Measurements from ENCODE around the gene ADAMTSL3. TPM values are rescaled to one million over a fixed set of nuclear protein-coding genes. Genes with fewer than 3 reads are reported as not detected.
"Not testable (repeated sequence)": the region's sequence is repeated elsewhere in the genome, so short reads cannot be mapped to it uniquely, and the experiment has no call there.

Gene ADAMTSL3
- total RNA-seq, 2 experiments from 2014 or later = not detected

- CTCF ChIA-PET = interaction anchor here (0.7 to 1.3 kb wide), 3 partner anchors 12 to 105 kb away, joined by 3 to 4 read pairs (median 3); no protein-coding TSS in a partner anchor
- peak; percentile 5 for DNase-seq
- H3K9me3 Mint-ChIP-seq = no peaks in the 10 kb centered on the region
Measured at GRCh38 chr15:84034578-84035398, 380.9 kb downstream of the ADAMTSL3 start.

GRCh38 chr15:84035399-84035766, 381.5 kb downstream of the ADAMTSL3 start:
- Mint-ChIP-seq H3K4me3 (no peak overlapping the region), H3K9me3 (no peaks in the 10 kb centered on the region), H3K36me3 (ENCODE audit: low read depth) (no peaks in the 10 kb centered on the region), H3K4me1 (ENCODE audit: low read depth) (no peaks in the 10 kb centered on the region), H3K27ac (no peak overlapping the region), H3K27me3 (ENCODE audit: low read depth) (peaks cover 24% of the 10 kb centered on the region)
- intact Hi-C loops (cut with micrococcal nuclease) = loop anchor here (2.0 to 10.0 kb wide), 3 partner anchors 471 to 791 kb away; no protein-coding TSS in a partner anchor
- CTCF ChIA-PET = interaction anchor here (0.7 to 1.3 kb wide), 3 partner anchors 12 to 105 kb away, joined by 3 to 4 read pairs (median 3); no protein-coding TSS in a partner anchor
- DNase-seq = no peak

More at GRCh38 chr15:84034578-84035398, 380.9 kb downstream of the ADAMTSL3 start:
- Mint-ChIP-seq H3K27ac (no peak overlapping the region), H3K27me3 (ENCODE audit: low read depth) (peaks cover 18% of the 10 kb centered on the region), H3K4me1 (ENCODE audit: low read depth) (no peaks in the 10 kb centered on the region), H3K4me3 (no peak overlapping the region), H3K36me3 (ENCODE audit: low read depth) (no peaks in the 10 kb centered on the region)
- intact Hi-C loops (cut with micrococcal nuclease) = loop anchor here (2.0 to 10.0 kb wide), 3 partner anchors 470 to 790 kb away; no protein-coding TSS in a partner anchor

- intact Hi-C loops (cut with micrococcal nuclease) = loop anchor here (10.0 kb wide), 2 partner anchors 602 to 792 kb away; no protein-coding TSS in a partner anchor
- DNase-seq = no peak
- H3K27me3 Mint-ChIP-seq (ENCODE audit: low read depth) = peaks cover 26% of the 10 kb centered on the region
- H3K4me3 Mint-ChIP-seq = no peak overlapping the region
- no peaks in the 10 kb centered on the region for H3K9me3 Mint-ChIP-seq
- no peaks in the 10 kb centered on the region for H3K4me1 Mint-ChIP-seq (ENCODE audit: low read depth)
- H3K27ac Mint-ChIP-seq = no peak overlapping the region
- CTCF ChIA-PET = interaction anchor here (1.4 kb wide), 1 partner anchor 472 kb away, joined by 3 read pairs; no protein-coding TSS in a partner anchor
- no peaks in the 10 kb centered on the region for H3K36me3 Mint-ChIP-seq (ENCODE audit: low read depth)
Measured at GRCh38 chr15:84037301-84037700, 383.4 kb downstream of the ADAMTSL3 start.

GRCh38 chr15:84042434-84043056, 388.6 kb downstream of the ADAMTSL3 start:
- intact Hi-C loops (cut with micrococcal nuclease); DNase-seq; H3K4me1 Mint-ChIP-seq (ENCODE audit: low read depth); H3K4me3 Mint-ChIP-seq; H3K36me3 Mint-ChIP-seq (ENCODE audit: low read depth); H3K27ac Mint-ChIP-seq; CTCF ChIA-PET: not testable (repeated sequence)
- Mint-ChIP-seq H3K9me3 (peaks cover 12% of the 10 kb centered on the region), H3K27me3 (ENCODE audit: low read depth) (peaks cover 18% of the 10 kb centered on the region)

GRCh38 chr15:84046064-84046637, 392.2 kb downstream of the ADAMTSL3 start:
- CTCF ChIA-PET = no interaction called here
- peaks cover 12% of the 10 kb centered on the region for H3K9me3 Mint-ChIP-seq
- no peak for DNase-seq
- H3K27me3 Mint-ChIP-seq (ENCODE audit: low read depth) = peaks cover 6% of the 10 kb centered on the region
- H3K4me3 Mint-ChIP-seq = no peak overlapping the region
- intact Hi-C loops (cut with micrococcal nuclease) = no loop called here
- no peaks in the 10 kb centered on the region for H3K4me1 Mint-ChIP-seq (ENCODE audit: low read depth)
- H3K27ac Mint-ChIP-seq = no peak overlapping the region
- no peaks in the 10 kb centered on the region for H3K36me3 Mint-ChIP-seq (ENCODE audit: low read depth)

GRCh38 chr15:84049480-84049879, 395.6 kb downstream of the ADAMTSL3 start:
- intact Hi-C loops (cut with micrococcal nuclease); H3K27ac Mint-ChIP-seq; DNase-seq; H3K27me3 Mint-ChIP-seq (ENCODE audit: low read depth); H3K4me3 Mint-ChIP-seq; CTCF ChIA-PET; H3K4me1 Mint-ChIP-seq (ENCODE audit: low read depth); H3K36me3 Mint-ChIP-seq (ENCODE audit: low read depth): not testable (repeated sequence)
- peaks cover 12% of the 10 kb centered on the region for H3K9me3 Mint-ChIP-seq

- no peaks in the 10 kb centered on the region for H3K36me3 Mint-ChIP-seq (ENCODE audit: low read depth)
- intact Hi-C loops (cut with micrococcal nuclease) = no loop called here
- H3K9me3 Mint-ChIP-seq = peaks cover 12% of the 10 kb centered on the region
- no peak for DNase-seq
- H3K4me1 Mint-ChIP-seq (ENCODE audit: low read depth) = no peaks in the 10 kb centered on the region
- H3K27me3 Mint-ChIP-seq (ENCODE audit: low read depth) = no peaks in the 10 kb centered on the region
- CTCF ChIA-PET = no interaction called here
- no peak overlapping the region for H3K4me3 Mint-ChIP-seq
- no peak overlapping the region for H3K27ac Mint-ChIP-seq
Measured at GRCh38 chr15:84050076-84050475, 396.2 kb downstream of the ADAMTSL3 start.

- H3K4me1 Mint-ChIP-seq (ENCODE audit: low read depth); CTCF ChIA-PET; H3K27me3 Mint-ChIP-seq (ENCODE audit: low read depth); H3K4me3 Mint-ChIP-seq; H3K27ac Mint-ChIP-seq; H3K9me3 Mint-ChIP-seq; DNase-seq; intact Hi-C loops (cut with micrococcal nuclease); H3K36me3 Mint-ChIP-seq (ENCODE audit: low read depth): not testable (repeated sequence)
Measured at GRCh38 chr15:84051146-84051545, 397.2 kb downstream of the ADAMTSL3 start.

- H3K4me1 Mint-ChIP-seq (ENCODE audit: low read depth); intact Hi-C loops (cut with micrococcal nuclease); CTCF ChIA-PET; H3K4me3 Mint-ChIP-seq; DNase-seq; H3K36me3 Mint-ChIP-seq (ENCODE audit: low read depth); H3K27ac Mint-ChIP-seq; H3K27me3 Mint-ChIP-seq (ENCODE audit: low read depth): not testable (repeated sequence)
- peaks cover 20% of the 10 kb centered on the region for H3K9me3 Mint-ChIP-seq
Measured at GRCh38 chr15:84054544-84054943, 400.6 kb downstream of the ADAMTSL3 start.

- Mint-ChIP-seq H3K4me1 (ENCODE audit: low read depth) (no peaks in the 10 kb centered on the region), H3K27me3 (ENCODE audit: low read depth) (peaks cover 3% of the 10 kb centered on the region), H3K4me3 (no peak overlapping the region), H3K9me3 (peaks cover 23% of the 10 kb centered on the region), H3K36me3 (ENCODE audit: low read depth) (no peaks in the 10 kb centered on the region), H3K27ac (no peak overlapping the region)
- intact Hi-C loops (cut with micrococcal nuclease) = no loop called here
- CTCF ChIA-PET = no interaction called here
- DNase-seq = no peak
Measured at GRCh38 chr15:84057714-84058331, 403.9 kb downstream of the ADAMTSL3 start.

GRCh38 chr15:84063674-84064073, 409.8 kb downstream of the ADAMTSL3 start:
- not testable (repeated sequence) for H3K27ac Mint-ChIP-seq

GRCh38 chr15:84068674-84069073, 414.8 kb downstream of the ADAMTSL3 start:
- H3K4me1 Mint-ChIP-seq (ENCODE audit: low read depth); DNase-seq; H3K27ac Mint-ChIP-seq; H3K4me3 Mint-ChIP-seq; H3K9me3 Mint-ChIP-seq; intact Hi-C loops (cut with micrococcal nuclease); H3K36me3 Mint-ChIP-seq (ENCODE audit: low read depth); CTCF ChIA-PET: not testable (repeated sequence)
- peaks cover 28% of the 10 kb centered on the region for H3K27me3 Mint-ChIP-seq (ENCODE audit: low read depth)

More at GRCh38 chr15:84063674-84064073, 409.8 kb downstream of the ADAMTSL3 start:
- Mint-ChIP-seq H3K27me3 (ENCODE audit: low read depth) (peaks cover 11% of the 10 kb centered on the region), H3K9me3 (peaks cover 12% of the 10 kb centered on the region)
- intact Hi-C loops (cut with micrococcal nuclease); DNase-seq; H3K4me1 Mint-ChIP-seq (ENCODE audit: low read depth); CTCF ChIA-PET; H3K36me3 Mint-ChIP-seq (ENCODE audit: low read depth); H3K4me3 Mint-ChIP-seq: not testable (repeated sequence)
